SH-SY5Y (cell line): ENCODE data around the gene CCDC137.

Experiments used
- GATA2 ChIP-seq: IDR thresholded peaks from 2 replicates; pipeline ENCODE4 v1.6.1; 2011; ENCODE audit warnings: mild to moderate bottlenecking, low read depth, low read length
- GATA3 ChIP-seq: IDR thresholded peaks from 2 replicates; pipeline ENCODE4 v1.6.1; 2011; ENCODE audit warnings: low read depth, mild to moderate bottlenecking, low read length, moderate library complexity

DNA sequence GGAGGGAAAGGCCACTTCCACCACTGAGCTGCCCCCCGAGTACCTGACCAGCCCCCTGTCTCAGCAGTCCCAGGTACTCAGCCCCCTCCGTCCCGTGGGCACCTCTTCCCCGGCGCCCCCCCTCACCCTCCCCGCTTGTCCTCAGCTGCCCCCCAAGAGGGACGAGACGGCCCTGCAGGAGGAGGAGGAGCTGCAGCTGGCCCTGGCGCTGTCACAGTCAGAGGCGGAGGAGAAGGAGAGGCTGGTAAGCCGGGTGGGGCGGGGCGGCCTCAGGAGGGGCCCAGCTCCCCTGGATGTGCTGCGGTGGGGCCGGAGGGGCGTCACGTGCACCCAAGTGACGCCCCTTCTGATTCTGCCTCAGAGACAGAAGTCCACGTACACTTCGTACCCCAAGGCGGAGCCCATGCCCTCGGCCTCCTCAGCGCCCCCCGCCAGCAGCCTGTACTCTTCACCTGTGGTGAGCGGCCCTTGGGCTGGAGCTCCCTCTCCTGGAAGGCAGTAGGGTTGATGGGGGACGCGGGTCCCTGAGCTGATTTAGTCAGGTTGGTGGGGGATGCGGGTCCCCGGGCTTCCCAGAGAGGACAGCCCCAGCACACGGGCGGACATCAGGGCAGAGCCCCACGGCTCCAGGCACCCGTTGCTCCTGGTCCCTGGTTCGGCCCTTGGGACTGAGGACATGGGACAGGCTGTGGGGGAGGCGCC, 27.1 kb downstream of the CCDC137 start:
- TF ChIP-seq GATA2: no peak
- TF ChIP-seq GATA3: no peak
